Vagina (tissue), 2 donors: ENCODE results near the gene CLIC5. TPM values are rescaled to one million over a fixed set of nuclear protein-coding genes. Genes with fewer than 3 reads are reported as not detected.

Experiments
- DNase-seq, 2 donors: peaks; one replicate each; pipeline ENCODE4 v3.0.0-alpha.2; 2017; ENCODE audit errors: extremely low spot score in 2 of 2
- H3K27ac ChIP-seq: fragments of 200-600 bp; sonication (generic); one replicate; pipeline ENCODE4 v1.5.1; 2019
- H3K27me3 ChIP-seq: fragments of 200-600 bp; sonication (generic); one replicate; pipeline ENCODE4 v1.5.1; 2019
- H3K36me3 ChIP-seq, 2 donors: fragments of 200-600 bp; sonication (generic); one replicate each; pipeline ENCODE4 v1.5.1; 2017 to 2019
- H3K4me1 ChIP-seq: fragments of 200-600 bp; sonication (generic); one replicate; pipeline ENCODE4 v1.5.1; 2019
- H3K4me3 ChIP-seq, 2 donors: fragments of 200-600 bp; sonication (generic); 1 replicate in 1 of 2; 2 replicates in 1 of 2; pipeline ENCODE4 v1.5.1; 2016 to 2019
- H3K9me3 ChIP-seq: fragments of 200-600 bp; sonication (generic); one replicate; pipeline ENCODE4 v1.5.1; 2019
- CTCF ChIP-seq, 3 experiments: fragments of 450-650 bp in 2 of 3; fragments of 200-600 bp in 1 of 3; sonication (generic) in 1 of 3; IDR thresholded peaks; one replicate each; pipeline ENCODE4 v1.5.1; 2017 to 2019; ENCODE audit warnings: antibody characterized with exemption in 3 of 3, mild to moderate bottlenecking in 2 of 3, moderate library complexity in 2 of 3
- POLR2A ChIP-seq, 2 donors: fragments of 450-650 bp; IDR thresholded peaks; one replicate each; pipeline ENCODE4 v1.6.1; 2017; ENCODE audit warnings: antibody characterized with exemption in 2 of 2, mild to moderate bottlenecking in 2 of 2, moderate library complexity in 2 of 2
- POLR2AphosphoS5 ChIP-seq, 2 donors: sonication (generic); formaldehyde crosslinking; IDR thresholded peaks; one replicate each; pipeline ENCODE4 v1.9.0; 2017; ENCODE audit warnings: antibody characterized with exemption in 2 of 2, mild to moderate bottlenecking in 2 of 2, low read depth in 1 of 2; ENCODE audit not compliant: insufficient read depth in 1 of 2
- intact Hi-C: fragments of 100-400 bp; cut with DNase I; formaldehyde crosslinking; loops from one replicate; pipeline ENCODE4 v1.15.1; 2023
- total RNA-seq: library from RNA; depleted of rRNA; stranded (reverse); fragments of >200 nt; gene quantifications from one replicate; pipeline ENCODE4 v1.2.3, GENCODE V29; 2016

Gene CLIC5
- total RNA-seq, 1 donor from 2014 or later, result 3.4 TPM

GRCh38 chr6:45895569-45895968 lies 120.1 kb downstream of the CLIC5 start:
- Histone ChIP-seq H3K27ac (no peak overlapping the region), H3K9me3 (no peaks in the 10 kb centered on the region), H3K4me1 (no peaks in the 10 kb centered on the region), H3K4me3 (no peak overlapping the region), H3K27me3 (no peaks in the 10 kb centered on the region), H3K36me3 (no peaks in the 10 kb centered on the region)
- TF ChIP-seq CTCF (IDR thresholded peaks at IDR 0.05) (no peak), POLR2AphosphoS5 (IDR thresholded peaks at IDR 0.05; ENCODE audit: insufficient read depth in 1 of 2, low read depth in 1 of 2) (no peak), POLR2A (IDR thresholded peaks at IDR 0.05) (no peak)
- intact Hi-C loops, result no loop called here
- DNase-seq, result no peak

GRCh38 chr6:45892696-45893245 lies 122.9 kb downstream of the CLIC5 start:
- Histone ChIP-seq H3K9me3 (no peaks in the 10 kb centered on the region), H3K36me3 (no peaks in the 10 kb centered on the region), H3K27ac (no peak overlapping the region), H3K4me3 (no peak overlapping the region), H3K4me1 (no peaks in the 10 kb centered on the region), H3K27me3 (no peaks in the 10 kb centered on the region)
- TF ChIP-seq POLR2AphosphoS5 (IDR thresholded peaks at IDR 0.05; ENCODE audit: insufficient read depth in 1 of 2, low read depth in 1 of 2), result no peak
- no peak for TF ChIP-seq POLR2A (IDR thresholded peaks at IDR 0.05)
- no peak for DNase-seq
- intact Hi-C loops, result no loop called here

- Histone ChIP-seq H3K27me3 (no peaks in the 10 kb centered on the region), H3K27ac (no peak overlapping the region), H3K4me1 (no peaks in the 10 kb centered on the region), H3K4me3 (no peak overlapping the region), H3K9me3 (no peaks in the 10 kb centered on the region), H3K36me3 (no peaks in the 10 kb centered on the region)
- TF ChIP-seq POLR2AphosphoS5 (IDR thresholded peaks at IDR 0.05; ENCODE audit: insufficient read depth in 1 of 2, low read depth in 1 of 2) (no peak), CTCF (IDR thresholded peaks at IDR 0.05) (no peak), POLR2A (IDR thresholded peaks at IDR 0.05) (no peak)
- intact Hi-C loops, result no loop called here
- DNase-seq, result no peak
Observed at GRCh38 chr6:45892196-45892595, 123.5 kb downstream of the CLIC5 start.

GRCh38 chr6:45886776-45887175 lies 128.9 kb downstream of the CLIC5 start:
- H3K4me1 ChIP-seq, result peaks cover 1% of the 10 kb centered on the region
- no peaks in the 10 kb centered on the region for H3K36me3 ChIP-seq
- no peak for TF ChIP-seq POLR2A (IDR thresholded peaks at IDR 0.05)
- no peak for TF ChIP-seq POLR2AphosphoS5 (IDR thresholded peaks at IDR 0.05; ENCODE audit: insufficient read depth in 1 of 2, low read depth in 1 of 2)
- TF ChIP-seq CTCF (IDR thresholded peaks at IDR 0.05), result no peak
- no peak overlapping the region for H3K4me3 ChIP-seq
- intact Hi-C loops, result no loop called here
- no peak for DNase-seq
- no peak overlapping the region for H3K27ac ChIP-seq
- no peaks in the 10 kb centered on the region for H3K9me3 ChIP-seq
- no peaks in the 10 kb centered on the region for H3K27me3 ChIP-seq

- no peak overlapping the region for H3K4me3 ChIP-seq
- no peaks in the 10 kb centered on the region for H3K27me3 ChIP-seq
- intact Hi-C loops, result loop anchor here (5.0 kb wide), 1 partner anchor 1777 kb away; no protein-coding TSS in a partner anchor
- no peaks in the 10 kb centered on the region for H3K36me3 ChIP-seq
- no peaks in the 10 kb centered on the region for H3K9me3 ChIP-seq
- TF ChIP-seq POLR2AphosphoS5 (IDR thresholded peaks at IDR 0.05; ENCODE audit: insufficient read depth in 1 of 2, low read depth in 1 of 2) (no peak), POLR2A (IDR thresholded peaks at IDR 0.05) (no peak), CTCF (IDR thresholded peaks at IDR 0.05) (no peak)
- H3K27ac ChIP-seq, result no peak overlapping the region
- peaks cover 22% of the 10 kb centered on the region for H3K4me1 ChIP-seq
- DNase-seq, result no peak
Observed at GRCh38 chr6:45884336-45884735, 131.3 kb downstream of the CLIC5 start.
